ENCODE results near the gene TIMP2. TPM values are rescaled to one million over a fixed set of nuclear protein-coding genes. Genes with fewer than 3 reads are reported as not detected.

Gene TIMP2
- total and polyA plus RNA-seq, 2 of the 13 experiments (the other 11 are each of a cell fraction or from before 2014, with no cell fraction given), result 3.8 to 8.5 TPM

- no peak for TF ChIP-seq ZNF318 (CRISPR knock-in tag; IDR thresholded peaks at IDR 0.05)
- no peak for TF ChIP-seq EHMT2 (IDR thresholded peaks at IDR 0.05; ENCODE audit: borderline replicate concordance, low read depth, low read length)
- no peak for TF ChIP-seq ZNF138 (CRISPR knock-in tag; IDR thresholded peaks at IDR 0.05; ENCODE audit: low read depth)
- TF ChIP-seq MXD1 (CRISPR knock-in tag; IDR thresholded peaks at IDR 0.05), result no peak
- TF ChIP-seq ZBTB8A (CRISPR knock-in tag; IDR thresholded peaks at IDR 0.05; ENCODE audit: borderline replicate concordance, low read depth), result no peak
- TF ChIP-seq ZMYM2 (CRISPR knock-in tag; IDR thresholded peaks at IDR 0.05), result no peak
- no peak for TF ChIP-seq TARDBP (CRISPR knock-in tag; IDR thresholded peaks at IDR 0.05)
- TF ChIP-seq PHF21A (CRISPR knock-in tag; IDR thresholded peaks at IDR 0.05), result 0 out of 2 replicates have a peak, but pooled peaks have one; percentile 43
- no peak for TF ChIP-seq ZNF562 (CRISPR knock-in tag; IDR thresholded peaks at IDR 0.05; ENCODE audit: borderline replicate concordance)
- no peak for TF ChIP-seq NFE2L1 (CRISPR knock-in tag; IDR thresholded peaks at IDR 0.05; ENCODE audit: borderline replicate concordance)
- TF ChIP-seq HOXA5 (CRISPR knock-in tag; IDR thresholded peaks at IDR 0.05), result 0 out of 2 replicates have a peak, but pooled peaks have one; percentile 59
- TF ChIP-seq ZNF614 (CRISPR knock-in tag; IDR thresholded peaks at IDR 0.05; ENCODE audit: borderline replicate concordance), result peak; percentile 30; the same call in 1 of the 2 replicates
- no peak for TF ChIP-seq NBN (conservative IDR thresholded peaks at IDR 0.05)
- no peak for TF ChIP-seq BHLHE40 (IDR thresholded peaks at IDR 0.05; ENCODE audit: low read length)
- no peak for TF ChIP-seq ZBTB14 (CRISPR knock-in tag; IDR thresholded peaks at IDR 0.05)
- no peak for TF ChIP-seq PBX2 (CRISPR knock-in tag; IDR thresholded peaks at IDR 0.05)
- TF ChIP-seq ZNF576 (CRISPR knock-in tag; IDR thresholded peaks at IDR 0.05), result no peak
- TF ChIP-seq WIZ (CRISPR knock-in tag; IDR thresholded peaks at IDR 0.05), result no peak
These were observed 86.6 kb downstream of the TIMP2 start (continued) for GRCh38 chr17:78838574-78839005.
